Hematopoietic multipotent progenitor cell treated with erythropoietin and hydrocortisone succinate and interleukin-3 and kit ligand, for 6 days (in vitro differentiated cells): ENCODE results near the gene ABHD11.

Source experiments
- DNase-seq: peaks from one replicate; pipeline ENCODE4 v3.0.0-alpha.2; 2015

ABHD11 gene

DNA sequence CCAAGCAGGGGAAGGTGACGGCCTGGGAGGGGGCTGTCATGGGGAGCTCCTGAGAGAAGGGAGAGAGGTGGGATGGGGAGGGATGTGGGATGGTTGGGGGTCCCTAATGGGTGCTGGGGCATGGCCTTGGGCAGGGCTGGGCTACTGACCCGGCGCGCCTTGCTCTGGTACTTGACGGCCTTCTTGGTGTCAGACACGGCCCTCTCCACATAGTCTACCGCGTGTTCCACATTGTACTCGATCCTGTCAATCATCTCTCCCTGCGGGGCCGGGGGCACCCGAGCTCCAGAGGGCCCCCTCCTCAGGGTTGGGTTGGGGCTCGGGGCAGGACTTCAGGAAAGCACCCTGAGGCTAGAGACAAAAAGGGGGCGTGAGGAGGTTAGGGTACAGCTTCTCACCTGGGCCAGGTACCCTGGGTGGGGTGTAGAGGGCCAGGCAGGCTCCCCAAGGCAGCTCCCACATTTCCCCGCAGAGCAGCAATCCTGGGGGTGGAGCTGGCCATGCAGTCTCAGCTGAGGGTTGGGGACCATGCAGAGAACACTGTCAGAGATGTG, 37.9 kb downstream of the ABHD11 start:
- no peak for DNase-seq

DNA sequence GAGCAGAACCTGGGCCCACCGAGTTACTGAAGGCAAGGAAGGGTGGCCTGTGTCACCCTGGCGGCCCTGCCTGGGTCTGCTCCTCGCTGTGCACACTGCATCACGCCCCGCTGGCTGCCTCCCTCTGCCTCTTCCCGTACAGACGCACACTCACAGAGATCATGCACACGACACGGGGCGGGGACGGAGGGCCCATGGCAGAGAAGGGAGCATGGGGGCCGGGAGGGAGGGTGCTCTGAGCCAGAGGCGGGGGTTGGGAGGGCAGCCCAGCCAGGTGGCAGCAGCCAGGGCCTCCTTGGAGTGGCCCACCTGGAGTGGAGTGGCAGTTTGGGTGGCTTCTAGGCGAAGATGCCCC, 38.6 kb downstream of the ABHD11 start:
- DNase-seq, result no peak

DNA sequence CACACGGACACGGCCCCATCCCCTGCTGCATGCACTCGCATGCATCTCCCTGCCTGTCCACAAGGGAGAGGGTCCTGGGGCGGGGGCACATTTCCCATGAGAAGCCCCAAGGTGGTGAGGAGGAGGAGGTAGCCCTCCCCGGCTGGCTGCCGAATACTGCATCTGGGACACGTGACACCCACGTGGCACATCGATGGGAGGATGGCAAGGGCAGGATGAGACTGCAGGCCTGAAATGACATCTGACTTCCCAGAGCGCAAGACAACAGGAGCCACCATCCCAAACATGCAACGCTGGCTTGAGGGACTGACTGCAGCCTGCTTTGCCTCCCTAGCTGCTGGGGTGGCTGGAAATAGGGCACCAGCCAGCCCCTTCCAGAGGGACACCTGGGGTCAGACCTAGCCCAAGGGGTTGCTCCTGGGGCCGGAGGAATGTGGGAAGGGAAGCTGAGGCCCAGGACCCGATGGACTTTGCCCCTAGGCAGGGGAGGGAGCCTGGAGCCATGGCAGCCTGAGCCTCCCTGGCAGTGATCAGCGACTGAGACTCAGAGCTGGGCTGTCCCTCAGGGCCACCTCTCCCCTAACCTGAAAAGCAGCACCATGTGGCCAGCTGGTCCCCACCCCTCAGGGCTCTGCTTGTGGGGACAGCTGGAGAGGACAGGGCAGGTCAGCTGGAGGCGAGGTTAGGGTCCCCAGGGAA, 39.1 kb downstream of the ABHD11 start:
- DNase-seq, result no peak

DNA sequence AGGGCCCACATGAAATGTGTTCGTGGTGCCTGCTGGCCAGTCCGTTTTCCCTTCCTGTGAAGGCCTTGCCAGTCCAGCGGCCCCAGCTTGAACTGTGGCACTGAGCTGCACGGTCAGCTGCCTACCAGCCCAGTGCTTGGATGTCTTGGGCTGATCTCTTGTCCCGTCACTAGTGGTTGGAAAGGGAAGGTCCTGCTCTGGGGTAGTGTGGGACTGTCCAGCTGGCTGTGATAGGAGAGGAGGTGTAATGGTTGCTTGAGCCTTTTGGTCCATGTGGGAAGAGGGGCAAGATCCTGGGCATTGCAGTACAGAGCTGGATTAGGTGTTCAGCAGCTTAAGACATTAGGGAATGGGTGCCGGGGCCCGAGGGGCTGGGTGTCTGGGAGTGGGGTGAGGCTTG, 40.2 kb downstream of the ABHD11 start:
- no peak for DNase-seq

DNA sequence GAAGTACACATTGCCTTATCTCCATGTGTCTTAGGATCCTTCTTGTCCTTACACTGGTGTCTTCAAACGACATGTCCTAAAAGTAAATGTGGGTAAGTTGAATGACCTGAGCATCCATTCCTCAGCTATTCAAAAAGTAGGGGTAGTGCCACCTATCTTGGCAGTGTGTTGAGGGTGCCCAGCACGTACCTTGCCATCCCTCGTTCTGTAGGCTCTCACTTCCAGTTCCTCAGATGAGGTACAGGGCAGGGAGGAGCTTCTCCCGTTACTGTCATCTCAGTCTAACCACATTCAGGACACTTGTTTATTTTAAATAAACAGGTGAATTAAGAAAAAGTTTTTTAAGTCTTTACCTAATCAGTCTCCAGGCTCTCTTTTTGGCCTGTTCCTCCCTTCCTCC, 42.2 kb downstream of the ABHD11 start:
- DNase-seq, result no peak

DNA sequence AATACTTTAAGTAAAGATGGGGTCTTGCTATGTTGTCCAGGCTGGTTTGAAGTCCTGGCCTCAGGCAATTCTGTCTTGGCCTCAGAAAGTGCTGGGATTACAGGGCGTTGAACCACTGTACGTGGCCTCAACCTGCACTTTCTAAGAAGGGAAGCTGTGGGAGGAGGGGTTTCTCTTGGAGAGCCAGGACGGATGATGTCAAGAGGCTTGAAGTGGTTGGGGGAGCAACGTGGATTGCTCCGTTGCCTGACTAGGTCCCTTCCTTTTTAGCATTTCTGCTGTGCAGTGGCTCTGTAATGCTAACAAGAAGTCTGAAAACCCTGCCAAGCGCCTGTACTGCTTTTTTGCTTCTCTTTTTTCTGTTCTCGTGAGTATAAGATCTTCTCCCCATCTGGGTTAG, 48.0 kb downstream of the ABHD11 start:
- DNase-seq, result no peak

DNA sequence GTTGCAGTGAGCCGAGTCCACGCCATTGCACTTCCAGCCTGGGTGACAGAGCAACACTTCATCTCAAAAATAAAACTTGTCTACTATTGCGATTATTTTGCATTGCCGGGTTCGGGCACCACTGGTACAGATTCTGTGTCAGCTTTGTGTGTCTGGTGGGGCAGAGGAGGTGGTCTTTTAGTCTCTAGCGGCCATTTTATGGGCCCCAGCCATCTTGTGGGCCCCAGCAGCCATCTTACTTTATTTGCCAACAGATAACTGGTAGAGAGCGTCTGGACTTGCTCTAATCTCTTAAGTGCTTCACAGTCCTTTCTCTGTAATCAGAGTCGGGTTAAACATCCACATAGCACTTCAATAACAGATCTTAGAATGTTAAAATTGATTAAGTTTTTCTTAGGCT, 50.3 kb downstream of the ABHD11 start:
- DNase-seq, result no peak
